ENCODE data around the gene SIGLECL1.
"Not testable (repeated sequence)": the region's sequence is repeated elsewhere in the genome, so short reads cannot be mapped to it uniquely, and the experiment has no call there.

The SIGLECL1 gene

GRCh38 chr19:51204321-51204720 is 46.6 kb upstream of the SIGLECL1 start:
- Histone ChIP-seq H3K27me3 (replicated peaks; ENCODE audit: insufficient read depth, low read length) (no peaks in the 10 kb centered on the region), H3F3A (ENCODE audit: insufficient read depth, low read length) (no peaks in the 10 kb centered on the region), H2AFZ (ENCODE audit: low read length) (no peak overlapping the region), H3K27ac (ENCODE audit: low read length) (no peak overlapping the region), H3K9me3 (replicated peaks; ENCODE audit: insufficient read depth, low read length) (no peaks in the 10 kb centered on the region), H3K4me1 (ENCODE audit: low read length) (no peaks in the 10 kb centered on the region), H3K4me3 (ENCODE audit: low read length) (no peak overlapping the region), H3K36me3 (replicated peaks; ENCODE audit: insufficient read depth, low read length) (no peaks in the 10 kb centered on the region), H3K4me2 (ENCODE audit: low read depth, low read length) (no peak overlapping the region), H4K20me1 (ENCODE audit: insufficient read depth, low read length) (no peaks in the 10 kb centered on the region), H3K9me2 (replicated peaks; ENCODE audit: insufficient read depth, low read length) (no peaks in the 10 kb centered on the region), H3K79me2 (ENCODE audit: low read length) (no peaks in the 10 kb centered on the region), H3K9ac (ENCODE audit: low read length) (no peak overlapping the region)
- no peak for TF ChIP-seq EZH2phosphoT487 (IDR thresholded peaks at IDR 0.05; ENCODE audit: low read length)
- no peak for TF ChIP-seq CTCF (IDR thresholded peaks at IDR 0.05; ENCODE audit: low read length)
- no peak for TF ChIP-seq EZH2 (optimal IDR thresholded peaks at IDR 0.05; ENCODE audit: low read depth, low read length)
- no peak for DNase-seq

GRCh38 chr19:51207747-51208146 is 43.1 kb upstream of the SIGLECL1 start:
- no peaks in the 10 kb centered on the region for H3F3A ChIP-seq (ENCODE audit: insufficient read depth, low read length)
- H3K4me3 ChIP-seq (ENCODE audit: low read length) = no peak overlapping the region
- DNase-seq = no peak

GRCh38 chr19:51210191-51210784 is 40.6 kb upstream of the SIGLECL1 start:
- TF ChIP-seq EZH2 (optimal IDR thresholded peaks at IDR 0.05; ENCODE audit: low read depth, low read length) = no peak
- Histone ChIP-seq H3K36me3 (replicated peaks; ENCODE audit: insufficient read depth, low read length) (no peaks in the 10 kb centered on the region), H3K9me2 (replicated peaks; ENCODE audit: insufficient read depth, low read length) (no peaks in the 10 kb centered on the region), H3K27ac (ENCODE audit: low read length) (no peak overlapping the region), H3K9me3 (replicated peaks; ENCODE audit: insufficient read depth, low read length) (no peaks in the 10 kb centered on the region), H3K4me2 (ENCODE audit: low read depth, low read length) (no peak overlapping the region), H4K20me1 (ENCODE audit: insufficient read depth, low read length) (no peaks in the 10 kb centered on the region), H3F3A (ENCODE audit: insufficient read depth, low read length) (no peaks in the 10 kb centered on the region), H3K9ac (ENCODE audit: low read length) (no peak overlapping the region), H3K4me3 (ENCODE audit: low read length) (no peak overlapping the region), H3K79me2 (ENCODE audit: low read length) (no peaks in the 10 kb centered on the region), H2AFZ (ENCODE audit: low read length) (no peak overlapping the region), H3K27me3 (replicated peaks; ENCODE audit: insufficient read depth, low read length) (no peaks in the 10 kb centered on the region), H3K4me1 (ENCODE audit: low read length) (no peaks in the 10 kb centered on the region)
- DNase-seq = no peak

More at GRCh38 chr19:51207747-51208146, 43.1 kb upstream of the SIGLECL1 start:
- Histone ChIP-seq H3K27ac (ENCODE audit: low read length) (no peak overlapping the region), H3K9me2 (replicated peaks; ENCODE audit: insufficient read depth, low read length) (no peaks in the 10 kb centered on the region), H3K79me2 (ENCODE audit: low read length) (no peaks in the 10 kb centered on the region), H3K36me3 (replicated peaks; ENCODE audit: insufficient read depth, low read length) (no peaks in the 10 kb centered on the region), H3K4me1 (ENCODE audit: low read length) (no peaks in the 10 kb centered on the region), H2AFZ (ENCODE audit: low read length) (no peak overlapping the region), H3K9ac (ENCODE audit: low read length) (no peak overlapping the region), H3K27me3 (replicated peaks; ENCODE audit: insufficient read depth, low read length) (no peaks in the 10 kb centered on the region), H3K9me3 (replicated peaks; ENCODE audit: insufficient read depth, low read length) (no peaks in the 10 kb centered on the region), H3K4me2 (ENCODE audit: low read depth, low read length) (no peak overlapping the region), H4K20me1 (ENCODE audit: insufficient read depth, low read length) (no peaks in the 10 kb centered on the region)
- TF ChIP-seq EZH2 (optimal IDR thresholded peaks at IDR 0.05; ENCODE audit: low read depth, low read length) (no peak), CTCF (IDR thresholded peaks at IDR 0.05; ENCODE audit: low read length) (no peak), EZH2phosphoT487 (IDR thresholded peaks at IDR 0.05; ENCODE audit: low read length) (no peak)

- H3K9me2 ChIP-seq (replicated peaks; ENCODE audit: insufficient read depth, low read length); H3K27ac ChIP-seq (ENCODE audit: low read length); H3K36me3 ChIP-seq (replicated peaks; ENCODE audit: insufficient read depth, low read length); DNase-seq; H2AFZ ChIP-seq (ENCODE audit: low read length); H3K9ac ChIP-seq (ENCODE audit: low read length); H3K9me3 ChIP-seq (replicated peaks; ENCODE audit: insufficient read depth, low read length); H3F3A ChIP-seq (ENCODE audit: insufficient read depth, low read length); H3K4me2 ChIP-seq (ENCODE audit: low read depth, low read length); H3K4me1 ChIP-seq (ENCODE audit: low read length); H3K4me3 ChIP-seq (ENCODE audit: low read length); H3K79me2 ChIP-seq (ENCODE audit: low read length); H4K20me1 ChIP-seq (ENCODE audit: insufficient read depth, low read length); H3K27me3 ChIP-seq (replicated peaks; ENCODE audit: insufficient read depth, low read length): not testable (repeated sequence)
Measured at GRCh38 chr19:51210874-51211361, 40.0 kb upstream of the SIGLECL1 start.
